ENCODE results near the gene RET. TPM values are rescaled to one million over a fixed set of nuclear protein-coding genes. Genes with fewer than 3 reads are reported as not detected.
A peak's percentile ranks its signal among the peaks of the same experiment; 100 is the strongest.

RET gene
- total RNA-seq, 3 donors from 2014 or later (not counting 1 experiment from before 2014, with no cell fraction given): 0.16 TPM; not detected in 2

DNA sequence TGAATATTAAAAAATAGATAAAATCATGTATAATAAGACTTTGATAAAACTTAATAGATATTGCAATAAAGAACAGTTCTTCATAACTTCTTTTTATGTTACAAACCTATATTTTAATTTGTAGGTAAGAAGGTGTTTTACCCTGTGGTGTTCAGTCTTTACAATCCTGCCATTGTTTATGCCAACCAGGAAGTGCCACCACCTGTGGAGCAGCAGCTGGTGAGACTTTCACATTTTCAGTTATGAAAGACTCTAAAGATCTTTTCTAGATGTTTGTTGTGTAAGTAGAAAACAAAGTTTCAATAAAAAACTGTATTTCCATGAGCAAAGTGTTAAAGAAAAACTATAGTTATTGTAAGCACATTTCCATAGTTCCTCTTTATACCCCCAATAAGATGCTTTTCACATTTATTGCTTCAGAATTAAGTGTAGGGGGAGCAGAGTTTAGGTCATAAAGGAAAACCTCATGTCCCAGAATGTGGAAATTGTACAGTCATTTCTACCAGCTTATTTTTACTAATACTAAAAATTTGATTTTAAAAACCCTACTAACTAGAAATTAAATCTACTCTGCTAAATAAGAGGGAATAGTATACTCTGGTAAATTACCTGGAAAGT, 90.1 kb downstream of the RET start:
- Histone ChIP-seq H3K9me3 (ENCODE audit: control insufficient read depth, insufficient read depth, low read length) (no peaks in the 10 kb centered on the region), H3K36me3 (ENCODE audit: control insufficient read depth, insufficient read depth, low read length) (peaks cover 45% of the 10 kb centered on the region), H3K27ac (ENCODE audit: low read length) (no peak overlapping the region), H3K27me3 (ENCODE audit: control insufficient read depth, insufficient read depth, low read length) (no peaks in the 10 kb centered on the region), H3K4me1 (ENCODE audit: control insufficient read depth, insufficient read depth, low read length) (peaks cover 8% of the 10 kb centered on the region), H3K4me3 (ENCODE audit: low read length) (no peak overlapping the region)
- intact Hi-C loops (cut with micrococcal nuclease): no loop called here
- DNase-seq (no peak), ATAC-seq (no peak)
- Mint-ChIP-seq H3K4me1 (peaks cover 35 to 55% of the 10 kb centered on the region in 2 donors), H3K27ac (peak overlapping the region; percentile 11 to 16), H3K9me3 (no peaks in the 10 kb centered on the region), H3K4me3 (no peak overlapping the region), H3K36me3 (peaks cover 25% of the 10 kb centered on the region), H3K27me3 (ENCODE audit: low read depth in 2 of 2) (no peaks in the 10 kb centered on the region)
- TF ChIP-seq, protein P1, sequence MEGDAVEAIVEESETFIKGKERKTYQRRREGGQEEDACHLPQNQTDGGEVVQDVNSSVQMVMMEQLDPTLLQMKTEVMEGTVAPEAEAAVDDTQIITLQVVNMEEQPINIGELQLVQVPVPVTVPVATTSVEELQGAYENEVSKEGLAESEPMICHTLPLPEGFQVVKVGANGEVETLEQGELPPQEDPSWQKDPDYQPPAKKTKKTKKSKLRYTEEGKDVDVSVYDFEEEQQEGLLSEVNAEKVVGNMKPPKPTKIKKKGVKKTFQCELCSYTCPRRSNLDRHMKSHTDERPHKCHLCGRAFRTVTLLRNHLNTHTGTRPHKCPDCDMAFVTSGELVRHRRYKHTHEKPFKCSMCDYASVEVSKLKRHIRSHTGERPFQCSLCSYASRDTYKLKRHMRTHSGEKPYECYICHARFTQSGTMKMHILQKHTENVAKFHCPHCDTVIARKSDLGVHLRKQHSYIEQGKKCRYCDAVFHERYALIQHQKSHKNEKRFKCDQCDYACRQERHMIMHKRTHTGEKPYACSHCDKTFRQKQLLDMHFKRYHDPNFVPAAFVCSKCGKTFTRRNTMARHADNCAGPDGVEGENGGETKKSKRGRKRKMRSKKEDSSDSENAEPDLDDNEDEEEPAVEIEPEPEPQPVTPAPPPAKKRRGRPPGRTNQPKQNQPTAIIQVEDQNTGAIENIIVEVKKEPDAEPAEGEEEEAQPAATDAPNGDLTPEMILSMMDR (IDR thresholded peaks at IDR 0.05): no peak

DNA sequence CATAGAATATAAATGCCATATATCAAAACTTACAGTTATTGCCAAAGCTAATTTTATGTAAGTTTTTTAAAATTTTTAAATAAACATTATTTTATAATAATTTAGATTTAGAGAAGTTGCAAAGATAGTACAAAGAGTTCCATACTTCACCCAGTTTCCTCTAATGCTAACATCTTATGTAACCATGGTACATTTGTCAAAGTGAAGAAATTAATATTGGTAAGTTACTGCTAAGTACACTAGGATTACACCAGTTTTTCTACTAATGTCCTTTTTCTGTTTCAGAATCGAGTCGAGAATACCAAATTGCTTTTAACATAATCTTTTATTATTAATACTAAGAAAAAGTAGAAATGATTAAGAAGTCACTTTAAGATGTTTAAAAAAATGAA, 90.6 kb downstream of the RET start:
- intact Hi-C loops (cut with micrococcal nuclease): no loop called here
- Histone ChIP-seq H3K4me1 (ENCODE audit: control insufficient read depth, insufficient read depth, low read length) (peaks cover 6% of the 10 kb centered on the region), H3K4me3 (ENCODE audit: low read length) (no peak overlapping the region), H3K36me3 (ENCODE audit: control insufficient read depth, insufficient read depth, low read length) (peaks cover 45% of the 10 kb centered on the region), H3K27ac (ENCODE audit: low read length) (no peak overlapping the region), H3K27me3 (ENCODE audit: control insufficient read depth, insufficient read depth, low read length) (no peaks in the 10 kb centered on the region), H3K9me3 (ENCODE audit: control insufficient read depth, insufficient read depth, low read length) (no peaks in the 10 kb centered on the region)
- no peaks in the 10 kb centered on the region for H3K9me3 Mint-ChIP-seq
- no peak overlapping the region for H3K4me3 Mint-ChIP-seq
- peaks cover 35 to 55% of the 10 kb centered on the region in 2 donors for H3K4me1 Mint-ChIP-seq
- H3K27me3 Mint-ChIP-seq (ENCODE audit: low read depth in 2 of 2): no peaks in the 10 kb centered on the region
- no peak for DNase-seq
- H3K36me3 Mint-ChIP-seq: peaks cover 25% of the 10 kb centered on the region
- H3K27ac Mint-ChIP-seq: no peak overlapping the region
- no peak for ATAC-seq
- TF ChIP-seq, protein P1 (IDR thresholded peaks at IDR 0.05): no peak
- WGBS (ENCODE audit: insufficient coverage): no CpG with 5 or more reads among the region's 2 CpGs

DNA sequence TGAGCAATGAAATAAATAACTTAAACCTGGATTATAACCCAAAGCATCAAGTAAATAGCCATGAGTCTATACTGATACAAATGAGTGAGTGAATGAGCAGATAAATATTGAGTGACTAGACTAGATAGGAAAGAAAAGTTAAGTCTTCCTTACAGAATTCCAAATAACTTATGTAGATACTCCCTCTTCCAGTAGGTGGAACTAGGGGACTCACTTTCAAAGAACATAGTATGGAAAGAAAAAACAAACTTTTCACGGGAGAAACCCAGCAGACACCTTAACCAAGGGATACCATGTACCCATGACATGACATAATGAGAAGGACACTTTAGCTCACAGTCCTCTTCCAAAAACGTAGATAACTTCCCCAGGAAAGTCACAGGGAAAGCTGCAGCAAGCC, 93.6 kb downstream of the RET start:
- peaks cover 31 to 46% of the 10 kb centered on the region in 2 donors for H3K4me1 Mint-ChIP-seq
- no peaks in the 10 kb centered on the region for H3K27me3 Mint-ChIP-seq (ENCODE audit: low read depth in 2 of 2)
- TF ChIP-seq, protein P1 (IDR thresholded peaks at IDR 0.05): no peak
- intact Hi-C loops (cut with micrococcal nuclease): no loop called here
- Histone ChIP-seq H3K4me1 (ENCODE audit: control insufficient read depth, insufficient read depth, low read length) (peaks cover 10% of the 10 kb centered on the region), H3K36me3 (ENCODE audit: control insufficient read depth, insufficient read depth, low read length) (peaks cover 43% of the 10 kb centered on the region), H3K9me3 (ENCODE audit: control insufficient read depth, insufficient read depth, low read length) (no peaks in the 10 kb centered on the region), H3K27me3 (ENCODE audit: control insufficient read depth, insufficient read depth, low read length) (no peaks in the 10 kb centered on the region), H3K4me3 (ENCODE audit: low read length) (no peak overlapping the region), H3K27ac (ENCODE audit: low read length) (no peak overlapping the region)
- H3K9me3 Mint-ChIP-seq: no peaks in the 10 kb centered on the region
- DNase-seq: no peak
- 92% methylated on average over 2 of the region's 2 CpGs for WGBS (ENCODE audit: insufficient coverage)
- peak overlapping the region; percentile 41 to 69 for H3K27ac Mint-ChIP-seq
- H3K36me3 Mint-ChIP-seq: peaks cover 25% of the 10 kb centered on the region
- H3K4me3 Mint-ChIP-seq: no peak overlapping the region
- no peak for ATAC-seq

DNA sequence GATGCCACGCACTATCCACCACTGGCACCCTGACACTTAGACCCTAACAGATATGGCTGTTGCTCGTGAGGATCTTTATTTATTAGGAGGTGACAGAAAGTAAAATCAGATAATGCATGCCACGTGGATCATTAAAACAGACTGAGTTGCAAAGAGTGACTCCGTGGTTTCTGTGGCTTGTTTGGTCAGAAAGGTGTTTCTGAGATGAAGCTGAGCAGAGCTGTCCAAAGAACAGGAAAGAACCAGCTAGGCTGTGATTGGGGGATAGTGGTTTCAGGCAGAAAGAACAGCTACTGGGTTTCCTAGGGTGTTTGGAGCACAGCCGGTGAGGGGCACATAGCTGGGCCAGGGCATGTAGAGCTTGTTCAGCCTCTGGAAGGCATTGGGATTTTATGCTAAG, 95.8 kb downstream of the RET start:
- no peaks in the 10 kb centered on the region for H3K27me3 ChIP-seq (ENCODE audit: control insufficient read depth, insufficient read depth, low read length)
- Mint-ChIP-seq H3K36me3 (peaks cover 25% of the 10 kb centered on the region), H3K4me3 (peak overlapping the region; percentile 4), H3K4me1 (peaks cover 31 to 36% of the 10 kb centered on the region in 2 donors), H3K27ac (peak overlapping the region; percentile 11 to 28), H3K9me3 (no peaks in the 10 kb centered on the region), H3K27me3 (ENCODE audit: low read depth in 2 of 2) (no peaks in the 10 kb centered on the region)
- no peak overlapping the region for H3K27ac ChIP-seq (ENCODE audit: low read length)
- H3K36me3 ChIP-seq (ENCODE audit: control insufficient read depth, insufficient read depth, low read length): peaks cover 53% of the 10 kb centered on the region
- TF ChIP-seq, protein P1 (IDR thresholded peaks at IDR 0.05): no peak
- no peak overlapping the region for H3K4me3 ChIP-seq (ENCODE audit: low read length)
- intact Hi-C loops (cut with micrococcal nuclease): no loop called here
- H3K9me3 ChIP-seq (ENCODE audit: control insufficient read depth, insufficient read depth, low read length): no peaks in the 10 kb centered on the region
- DNase-seq (no peak), ATAC-seq (peak; percentile 7 to 62 (median 60))
- H3K4me1 ChIP-seq (ENCODE audit: control insufficient read depth, insufficient read depth, low read length): peaks cover 10% of the 10 kb centered on the region
- WGBS (ENCODE audit: insufficient coverage): 13% methylated on average over 4 of the region's 5 CpGs
